Right lobe of liver (tissue), 6 donors: Measurements from ENCODE around the gene KCNQ5. TPM values are rescaled to one million over a fixed set of nuclear protein-coding genes. Genes with fewer than 3 reads are reported as not detected.

Experiments used
- ATAC-seq, 4 donors: fragments of 200-7000 bp; cut with Tn5 transposase; one replicate each; pipeline ENCODE4 v1.9.1; 2020; ENCODE audit warnings: mild to moderate bottlenecking in 4 of 4, moderate library complexity in 4 of 4
- DNase-seq, 3 donors: peaks; one replicate each; pipeline ENCODE4 v3.0.0-alpha.2; 2020
- H3K27ac ChIP-seq, 3 donors: fragments of 200-600 bp; one replicate each; pipeline ENCODE4 v1.8.0; 2022
- H3K27me3 ChIP-seq, 2 donors: fragments of 200-600 bp; one replicate each; pipeline ENCODE4 v1.8.0; 2022
- H3K36me3 ChIP-seq, 4 donors: fragments of 200-600 bp; sonication (generic) in 1 of 4; one replicate each; pipeline versions ENCODE4 v1.5.1 to v1.8.0; 2017 to 2022; ENCODE audit warnings: control low read depth in 1 of 4
- H3K4me1 ChIP-seq, 4 donors: fragments of 200-600 bp; sonication (generic) in 1 of 4; one replicate each; pipeline versions ENCODE4 v1.5.1 to v1.8.0; 2017 to 2022; ENCODE audit warnings: control low read depth in 1 of 4
- H3K4me3 ChIP-seq, 3 donors: fragments of 200-600 bp; one replicate each; pipeline ENCODE4 v1.8.0; 2022
- H3K9me3 ChIP-seq, 4 donors: fragments of 200-600 bp; sonication (generic) in 1 of 4; one replicate each; pipeline versions ENCODE4 v1.5.1 to v1.8.0; 2017 to 2022; ENCODE audit warnings: control low read depth in 1 of 4
- POLR2A ChIP-seq: fragments of 450-650 bp; IDR thresholded peaks from one replicate; pipeline ENCODE4 v1.6.1; 2017; ENCODE audit warnings: antibody characterized with exemption, mild to moderate bottlenecking
- WGBS: methylation state at CpG from one replicate; pipeline ENCODE4 v1.1.6; 2018; ENCODE audit warnings: low coverage, low lambda C conversion rate; ENCODE audit not compliant: insufficient coverage; ENCODE audit errors: missing lambda C conversion rate; 5-methylcytosine and 5-hydroxymethylcytosine counted together
- intact Hi-C, 2 donors: fragments of 100-400 bp; cut with DNase I; formaldehyde crosslinking; loops; one replicate each; pipeline versions ENCODE4 v1.11.2 to v1.14.1; 2022
- total RNA-seq, 6 experiments: library from RNA; depleted of rRNA in 2 of 6; stranded (reverse); fragments of >200 nt in 2 of 6; fragmentation: NEBNext Ultra II Directional in 3 of 6; extraction: Animal tissue kit (Norgen Biotek cat#: 25700) in 3 of 6; gene quantifications; one replicate each; pipeline versions ENCODE4 v1.1.0 to v1.2.4, GENCODE V29; 2016 to 2023
- TF ChIP-seq, protein P1 (sequence below), 4 donors: fragments of 200-600 bp in 3 of 4; fragments of 450-650 bp in 1 of 4; IDR thresholded peaks; one replicate each; pipeline versions ENCODE4 v1.5.1 to v1.8.0; 2016 to 2022; ENCODE audit warnings: antibody characterized with exemption in 4 of 4, mild to moderate bottlenecking in 2 of 4
- donor health status: DM: no; HTN: yes; CAD: no.
- donor health status: DM: no; HTN: no; CAD: no.
- donor health status: DM: no; HTN: no; CAD: no.
- donor health status: DM: no; HTN: yes; CAD: no.
- donor health status: DM: no; HTN: yes; CAD: no.

KCNQ5 gene
- total RNA-seq, 6 experiments from 2014 or later = 0.04 to 0.11 TPM; not detected in 4

DNA sequence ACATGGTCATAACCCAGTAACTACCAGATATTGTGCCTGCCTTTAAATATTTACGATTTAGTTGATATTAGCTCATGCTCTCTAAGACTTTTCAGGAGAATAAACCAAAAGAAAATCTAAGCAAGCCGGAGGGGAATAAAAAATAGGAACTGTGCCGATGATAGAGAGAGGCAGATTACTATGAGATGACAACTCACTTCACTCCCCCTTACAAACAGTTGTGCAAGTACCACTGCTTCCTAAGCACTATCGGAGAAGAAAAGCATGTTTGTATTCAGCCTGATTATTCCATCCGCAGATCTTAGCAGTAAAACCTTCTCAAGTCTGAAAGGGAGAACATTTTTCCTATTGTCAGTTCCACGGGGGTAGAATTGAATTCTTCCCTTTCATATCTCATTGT is 294.4 kb downstream of the KCNQ5 start:
- intact Hi-C loops = no loop called here
- Histone ChIP-seq H3K27ac (no peak overlapping the region), H3K9me3 (no peaks in the 10 kb centered on the region), H3K36me3 (no peaks in the 10 kb centered on the region), H3K27me3 (no peaks in the 10 kb centered on the region), H3K4me3 (no peak overlapping the region), H3K4me1 (no peaks in the 10 kb centered on the region)
- 41% methylated on average over 6 of the region's 6 CpGs for WGBS
- no peak for DNase-seq
- TF ChIP-seq POLR2A = no peak
- TF ChIP-seq, protein P1, sequence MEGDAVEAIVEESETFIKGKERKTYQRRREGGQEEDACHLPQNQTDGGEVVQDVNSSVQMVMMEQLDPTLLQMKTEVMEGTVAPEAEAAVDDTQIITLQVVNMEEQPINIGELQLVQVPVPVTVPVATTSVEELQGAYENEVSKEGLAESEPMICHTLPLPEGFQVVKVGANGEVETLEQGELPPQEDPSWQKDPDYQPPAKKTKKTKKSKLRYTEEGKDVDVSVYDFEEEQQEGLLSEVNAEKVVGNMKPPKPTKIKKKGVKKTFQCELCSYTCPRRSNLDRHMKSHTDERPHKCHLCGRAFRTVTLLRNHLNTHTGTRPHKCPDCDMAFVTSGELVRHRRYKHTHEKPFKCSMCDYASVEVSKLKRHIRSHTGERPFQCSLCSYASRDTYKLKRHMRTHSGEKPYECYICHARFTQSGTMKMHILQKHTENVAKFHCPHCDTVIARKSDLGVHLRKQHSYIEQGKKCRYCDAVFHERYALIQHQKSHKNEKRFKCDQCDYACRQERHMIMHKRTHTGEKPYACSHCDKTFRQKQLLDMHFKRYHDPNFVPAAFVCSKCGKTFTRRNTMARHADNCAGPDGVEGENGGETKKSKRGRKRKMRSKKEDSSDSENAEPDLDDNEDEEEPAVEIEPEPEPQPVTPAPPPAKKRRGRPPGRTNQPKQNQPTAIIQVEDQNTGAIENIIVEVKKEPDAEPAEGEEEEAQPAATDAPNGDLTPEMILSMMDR (IDR thresholded peaks at IDR 0.05) = no peak
- ATAC-seq = no peak

- Histone ChIP-seq H3K27me3 (no peaks in the 10 kb centered on the region), H3K9me3 (no peaks in the 10 kb centered on the region)
Observed at GRCh38 chr6:72916906-72917305, 295.0 kb downstream of the KCNQ5 start.

DNA sequence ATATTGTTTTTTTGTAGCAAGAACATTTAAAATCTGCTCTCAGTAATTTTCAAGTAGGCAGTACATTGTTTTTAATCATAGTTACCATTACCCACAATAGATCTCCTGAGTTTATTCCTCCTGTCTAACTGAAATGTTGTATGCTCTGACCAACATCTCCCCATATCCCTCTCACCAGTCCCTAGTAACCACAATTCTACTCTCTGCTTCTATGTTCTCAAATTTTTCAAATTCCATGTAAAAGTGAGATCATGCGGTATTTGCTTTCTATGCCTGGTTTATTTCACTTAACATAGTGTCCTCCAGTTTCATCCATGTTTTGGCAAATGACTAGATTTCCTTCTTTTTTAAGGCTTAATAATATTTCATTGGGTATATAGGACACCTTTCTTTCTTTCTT is 300.5 kb downstream of the KCNQ5 start:
- H3K27ac ChIP-seq = no peak overlapping the region
- DNase-seq (no peak), ATAC-seq (no peak)
- 83% methylated on average over 1 of the region's 1 CpG for WGBS
- intact Hi-C loops = no loop called here
- no peaks in the 10 kb centered on the region for H3K9me3 ChIP-seq
- H3K4me1 ChIP-seq = no peaks in the 10 kb centered on the region
- TF ChIP-seq, protein P1 (IDR thresholded peaks at IDR 0.05) = no peak
- no peak for TF ChIP-seq POLR2A
- no peaks in the 10 kb centered on the region for H3K27me3 ChIP-seq
- no peak overlapping the region for H3K4me3 ChIP-seq
- no peaks in the 10 kb centered on the region for H3K36me3 ChIP-seq

More at GRCh38 chr6:72916906-72917305, 295.0 kb downstream of the KCNQ5 start:
- Histone ChIP-seq H3K27ac (no peak overlapping the region), H3K4me3 (no peak overlapping the region), H3K36me3 (no peaks in the 10 kb centered on the region), H3K4me1 (no peaks in the 10 kb centered on the region)
- intact Hi-C loops = no loop called here
- DNase-seq (no peak), ATAC-seq (no peak)
- 25% methylated on average over 1 of the region's 1 CpG for WGBS
- TF ChIP-seq, protein P1 (IDR thresholded peaks at IDR 0.05) = no peak
- no peak for TF ChIP-seq POLR2A

DNA sequence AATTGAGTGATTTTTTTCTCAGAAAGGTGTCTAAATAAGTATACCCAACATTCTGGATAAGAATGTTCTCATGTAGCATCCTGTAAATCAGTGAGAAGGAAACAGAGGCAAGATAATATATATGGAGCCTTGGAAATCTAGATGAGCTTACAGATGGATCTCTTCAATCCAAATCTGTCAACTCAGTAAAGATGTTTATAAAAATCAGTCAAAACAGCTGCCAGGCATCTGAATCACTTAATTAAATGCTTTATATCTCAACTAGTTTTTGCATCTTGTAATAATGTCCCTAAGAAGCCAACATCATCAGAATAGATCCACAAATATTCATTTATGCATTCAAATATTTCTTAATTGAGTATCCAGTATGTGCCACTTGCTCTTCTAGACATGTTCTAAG is 303.3 kb downstream of the KCNQ5 start:
- Histone ChIP-seq H3K4me3 (no peak overlapping the region), H3K36me3 (no peaks in the 10 kb centered on the region), H3K27ac (no peak overlapping the region), H3K9me3 (no peaks in the 10 kb centered on the region), H3K27me3 (no peaks in the 10 kb centered on the region), H3K4me1 (no peaks in the 10 kb centered on the region)
- no peak for ATAC-seq
- intact Hi-C loops = no loop called here
- DNase-seq = no peak
- TF ChIP-seq, protein P1 (IDR thresholded peaks at IDR 0.05) = no peak
- no peak for TF ChIP-seq POLR2A

GRCh38 chr6:72930556-72931132 is 308.8 kb downstream of the KCNQ5 start:
- no peaks in the 10 kb centered on the region for H3K4me1 ChIP-seq
- 51% methylated on average over 5 of the region's 5 CpGs for WGBS
- no peak for ATAC-seq
- no peaks in the 10 kb centered on the region for H3K36me3 ChIP-seq
- H3K9me3 ChIP-seq = no peaks in the 10 kb centered on the region
- H3K27ac ChIP-seq = no peak overlapping the region
- no peak overlapping the region for H3K4me3 ChIP-seq
- DNase-seq = no peak
- TF ChIP-seq POLR2A = no peak
- TF ChIP-seq, protein P1 (IDR thresholded peaks at IDR 0.05) = no peak
- intact Hi-C loops = no loop called here
- no peaks in the 10 kb centered on the region for H3K27me3 ChIP-seq
